Stomach (tissue), 9 donors: ENCODE measurements around the gene TOR3A. TPM values are rescaled to one million over a fixed set of nuclear protein-coding genes. Genes with fewer than 3 reads are reported as not detected.

ENCODE experiments used
- DNase-seq, 2 donors: peaks; one replicate each; pipeline versions ENCODE4 v3.0.0 to v3.0.0-alpha.2; 2013 to 2019
- H3K27ac ChIP-seq, 5 donors: fragments of 200-600 bp in 4 of 5; sonication (generic) in 4 of 5; one replicate each; pipeline ENCODE4 v1.5.1; 2013 to 2019; ENCODE audit warnings: mild to moderate bottlenecking in 1 of 5, moderate library complexity in 1 of 5
- H3K27me3 ChIP-seq, 3 donors: fragments of 200-600 bp; sonication (generic); one replicate each; pipeline ENCODE4 v1.5.1; 2017 to 2019; ENCODE audit warnings: mixed run types in 1 of 3
- H3K36me3 ChIP-seq, 4 donors: fragments of 200-600 bp; sonication (generic); 1 replicate in 3 of 4; 2 replicates in 1 of 4; pipeline ENCODE4 v1.5.1; 2016 to 2019
- H3K4me1 ChIP-seq, 4 donors: fragments of 200-600 bp; sonication (generic); one replicate each; pipeline ENCODE4 v1.5.1; 2016 to 2019
- H3K4me3 ChIP-seq, 4 donors: fragments of 200-600 bp; sonication (generic) in 3 of 4; one replicate each; pipeline ENCODE4 v1.5.1; 2016 to 2019; ENCODE audit warnings: mild to moderate bottlenecking in 1 of 4
- H3K9me3 ChIP-seq, 4 donors: fragments of 200-600 bp; sonication (generic); one replicate each; pipeline ENCODE4 v1.5.1; 2016 to 2019
- EP300 ChIP-seq: sonication (generic); formaldehyde crosslinking; IDR thresholded peaks from one replicate; pipeline ENCODE4 v1.6.1; 2017; ENCODE audit warnings: antibody characterized with exemption
- POLR2A ChIP-seq, 4 donors: fragments of 450-650 bp; IDR thresholded peaks; one replicate each; pipeline ENCODE4 v1.6.1; 2016; ENCODE audit warnings: antibody characterized with exemption in 4 of 4, control low read depth in 2 of 4, mild to moderate bottlenecking in 1 of 4, moderate library complexity in 1 of 4
- POLR2AphosphoS5 ChIP-seq, 3 donors: sonication (generic); formaldehyde crosslinking; IDR thresholded peaks; one replicate each; pipeline ENCODE4 v1.6.1; 2016; ENCODE audit warnings: antibody characterized with exemption in 3 of 3
- WGBS, 5 donors: extraction: QIAGEN DNeasy Blood & Tissue Kit in 3 of 5; methylation state at CpG; one replicate each; pipeline versions ENCODE4 v1.1.5 to v1.1.7; 2013 to 2018; 5-methylcytosine and 5-hydroxymethylcytosine counted together
- intact Hi-C: fragments of 100-400 bp; cut with DNase I; formaldehyde crosslinking; loops from one replicate; pipeline ENCODE4 v1.15.1; 2023; ENCODE audit warnings: low total_unique reads
- polyA plus RNA-seq, 3 donors: library from polyadenylated mRNA; stranded (reverse); fragments of 200-250 nt; gene quantifications; one replicate each; pipeline ENCODE4 v1.2.3, GENCODE V29; 2013
- total RNA-seq, 5 donors: library from RNA; depleted of rRNA; stranded (reverse); fragments of >200 nt; gene quantifications; one replicate each; pipeline versions ENCODE4 v1.1.0 to v1.2.3, GENCODE V29; 2014 to 2016
- TF ChIP-seq, protein P1 (sequence below), 7 experiments: fragments of 450-650 bp in 4 of 7; fragments of 200-600 bp in 3 of 7; sonication (generic) in 3 of 7; IDR thresholded peaks; one replicate each; pipeline ENCODE4 v1.5.1; 2016 to 2019; ENCODE audit warnings: antibody characterized with exemption in 7 of 7, control low read depth in 2 of 7, mild to moderate bottlenecking in 1 of 7
- donor health status: healthy with polysubstance abuse.
- donor health status: Bipolar disorder and iron deficiency.
- donor health status: healthy.

Gene TOR3A
- total and polyA plus RNA-seq, 8 donors: 5.3 to 285 (median 15.6) TPM

GRCh38 chr1:179124873-179125272, 43.0 kb downstream of the TOR3A start:
- H3K27me3 ChIP-seq: no peaks in the 10 kb centered on the region
- H3K36me3 ChIP-seq: peaks cover 0 to 36% (median 26%) of the 10 kb centered on the region in 4 donors
- H3K4me1 ChIP-seq: peaks cover 8 to 33% (median 18%) of the 10 kb centered on the region in 4 donors
- WGBS, 5 donors: 68 to 89% (median 76%) methylated on average over 1 of the region's 1 CpG
- intact Hi-C loops: no loop called here
- H3K4me3 ChIP-seq: no peak overlapping the region
- no peak for DNase-seq
- no peaks in the 10 kb centered on the region for H3K9me3 ChIP-seq
- H3K27ac ChIP-seq: peak overlapping the region in 1 of 5 donors; percentile 18
- TF ChIP-seq POLR2A (IDR thresholded peaks at IDR 0.05): no peak
- TF ChIP-seq EP300: no peak
- TF ChIP-seq, protein P1, sequence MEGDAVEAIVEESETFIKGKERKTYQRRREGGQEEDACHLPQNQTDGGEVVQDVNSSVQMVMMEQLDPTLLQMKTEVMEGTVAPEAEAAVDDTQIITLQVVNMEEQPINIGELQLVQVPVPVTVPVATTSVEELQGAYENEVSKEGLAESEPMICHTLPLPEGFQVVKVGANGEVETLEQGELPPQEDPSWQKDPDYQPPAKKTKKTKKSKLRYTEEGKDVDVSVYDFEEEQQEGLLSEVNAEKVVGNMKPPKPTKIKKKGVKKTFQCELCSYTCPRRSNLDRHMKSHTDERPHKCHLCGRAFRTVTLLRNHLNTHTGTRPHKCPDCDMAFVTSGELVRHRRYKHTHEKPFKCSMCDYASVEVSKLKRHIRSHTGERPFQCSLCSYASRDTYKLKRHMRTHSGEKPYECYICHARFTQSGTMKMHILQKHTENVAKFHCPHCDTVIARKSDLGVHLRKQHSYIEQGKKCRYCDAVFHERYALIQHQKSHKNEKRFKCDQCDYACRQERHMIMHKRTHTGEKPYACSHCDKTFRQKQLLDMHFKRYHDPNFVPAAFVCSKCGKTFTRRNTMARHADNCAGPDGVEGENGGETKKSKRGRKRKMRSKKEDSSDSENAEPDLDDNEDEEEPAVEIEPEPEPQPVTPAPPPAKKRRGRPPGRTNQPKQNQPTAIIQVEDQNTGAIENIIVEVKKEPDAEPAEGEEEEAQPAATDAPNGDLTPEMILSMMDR (IDR thresholded peaks at IDR 0.05): no peak
- no peak for TF ChIP-seq POLR2AphosphoS5 (IDR thresholded peaks at IDR 0.05)

DNA sequence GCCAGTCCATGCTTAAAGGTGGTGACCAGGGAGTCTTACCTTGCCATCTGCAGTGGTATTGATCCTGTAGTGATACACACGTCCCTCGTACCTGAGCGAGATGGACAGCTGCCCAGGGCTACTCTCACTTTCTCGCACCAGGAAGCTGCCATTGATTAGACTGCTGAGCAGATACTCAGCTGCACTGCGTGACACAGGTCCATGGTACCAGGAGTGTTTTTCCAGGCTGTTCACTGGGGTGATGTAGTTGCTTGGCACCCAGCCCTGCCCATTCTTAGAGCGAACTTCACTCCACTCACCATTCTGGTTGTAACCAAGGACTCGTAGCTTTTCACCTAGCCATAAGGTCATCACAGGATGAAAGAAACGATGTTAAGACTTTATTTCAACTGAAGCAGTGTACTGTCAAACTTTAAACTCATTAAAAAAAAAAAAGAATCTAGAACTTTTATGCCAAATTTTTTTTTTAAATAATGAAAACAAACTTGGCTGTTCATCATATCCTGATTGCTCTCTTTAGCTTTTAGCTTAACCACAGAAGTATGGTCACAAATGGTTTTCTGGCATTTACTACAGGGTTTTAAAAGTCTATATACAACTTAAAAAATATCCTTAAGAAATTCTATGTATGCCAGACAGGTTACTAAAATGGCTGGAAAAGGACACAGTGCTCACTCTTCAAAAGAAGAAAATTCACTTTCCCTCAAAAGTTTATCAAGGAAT, 44.6 kb downstream of the TOR3A start:
- H3K27ac ChIP-seq: peak overlapping the region in 4 of 5 donors; percentile 11 to 45 (median 17)
- peaks cover 11 to 40% (median 24%) of the 10 kb centered on the region in 4 donors for H3K4me1 ChIP-seq
- H3K4me3 ChIP-seq: no peak overlapping the region
- TF ChIP-seq EP300 (no peak), POLR2A (IDR thresholded peaks at IDR 0.05) (no peak), POLR2AphosphoS5 (IDR thresholded peaks at IDR 0.05) (no peak)
- TF ChIP-seq, protein P1 (IDR thresholded peaks at IDR 0.05): no peak
- 51 to 60% (median 53%) methylated on average over 8 of the region's 8 CpGs for WGBS, 5 donors
- peaks cover 0 to 25% (median 21%) of the 10 kb centered on the region in 4 donors for H3K36me3 ChIP-seq
- H3K27me3 ChIP-seq: no peaks in the 10 kb centered on the region
- H3K9me3 ChIP-seq: no peaks in the 10 kb centered on the region
- intact Hi-C loops: no loop called here
- peak; percentile 20 to 63 for DNase-seq

- Histone ChIP-seq H3K4me1 (peaks cover 11 to 40% (median 24%) of the 10 kb centered on the region in 4 donors), H3K27ac (peak overlapping the region in 3 of 5 donors; percentile 5 to 30 (median 16)), H3K27me3 (no peaks in the 10 kb centered on the region), H3K36me3 (peaks cover 0 to 25% (median 20%) of the 10 kb centered on the region in 4 donors), H3K9me3 (no peaks in the 10 kb centered on the region), H3K4me3 (no peak overlapping the region)
- 84 to 95% (median 89%) methylated on average over 5 of the region's 5 CpGs for WGBS, 5 donors
- no peak for DNase-seq
- intact Hi-C loops: no loop called here
- TF ChIP-seq POLR2AphosphoS5 (IDR thresholded peaks at IDR 0.05) (no peak), POLR2A (IDR thresholded peaks at IDR 0.05) (no peak), EP300 (no peak)
- TF ChIP-seq, protein P1 (IDR thresholded peaks at IDR 0.05): no peak
Observed at GRCh38 chr1:179127163-179127895, 45.5 kb downstream of the TOR3A start.

GRCh38 chr1:179128520-179128919, 46.6 kb downstream of the TOR3A start:
- Histone ChIP-seq H3K27me3 (no peaks in the 10 kb centered on the region), H3K4me1 (peaks cover 11 to 40% (median 24%) of the 10 kb centered on the region in 4 donors), H3K27ac (peak overlapping the region in 4 of 5 donors; percentile 34 to 75 (median 70)), H3K36me3 (peaks cover 0 to 19% (median 15%) of the 10 kb centered on the region in 4 donors), H3K9me3 (no peaks in the 10 kb centered on the region), H3K4me3 (no peak overlapping the region)
- TF ChIP-seq POLR2AphosphoS5 (IDR thresholded peaks at IDR 0.05): no peak
- TF ChIP-seq, protein P1 (IDR thresholded peaks at IDR 0.05): no peak
- no peak for TF ChIP-seq EP300
- no peak for TF ChIP-seq POLR2A (IDR thresholded peaks at IDR 0.05)
- intact Hi-C loops: no loop called here
- peak; percentile 41 to 67 for DNase-seq
- WGBS, 5 donors: 28 to 74% (median 40%) methylated on average over 4 of the region's 4 CpGs
